Gastrocnemius medialis (tissue), 4 donors: ENCODE results near the gene ASTN2. TPM values are rescaled to one million over a fixed set of nuclear protein-coding genes. Genes with fewer than 3 reads are reported as not detected.

Experiments
- ATAC-seq, 2 donors: fragments of 150-250 bp; one replicate each; pipeline ENCODE4 v1.9.1; 2016
- DNase-seq, 2 donors: peaks; one replicate each; pipeline ENCODE4 v3.0.0-alpha.2; 2019
- H3K27ac ChIP-seq, 4 donors: fragments of 200-600 bp; sonication (generic); 1 replicate in 1 of 4; 2 replicates in 3 of 4; pipeline ENCODE4 v1.5.1; 2016 to 2018; ENCODE audit warnings: mild to moderate bottlenecking in 2 of 4, moderate library complexity in 1 of 4
- H3K27me3 ChIP-seq, 3 donors: fragments of 200-600 bp; sonication (generic) in 2 of 3; 1 replicate in 1 of 3; 2 replicates in 2 of 3; pipeline versions ENCODE4 v1.5.1 to v1.6.0; 2016 to 2019; ENCODE audit warnings: mild to moderate bottlenecking in 1 of 3, moderate library complexity in 1 of 3
- H3K36me3 ChIP-seq, 2 donors: fragments of 200-600 bp; sonication (generic) in 1 of 2; one replicate each; pipeline ENCODE4 v1.5.1; 2017 to 2018
- H3K4me1 ChIP-seq, 2 donors: fragments of 200-600 bp; sonication (generic) in 1 of 2; one replicate each; pipeline ENCODE4 v1.5.1; 2016 to 2017; ENCODE audit warnings: mild to moderate bottlenecking in 2 of 2
- H3K4me3 ChIP-seq, 4 donors: fragments of 200-600 bp; sonication (generic) in 3 of 4; 1 replicate in 1 of 4; 2 replicates in 3 of 4; pipeline ENCODE4 v1.5.1; 2016 to 2019; ENCODE audit warnings: mild to moderate bottlenecking in 2 of 4
- H3K9me3 ChIP-seq, 3 donors: fragments of 200-600 bp; sonication (generic) in 2 of 3; 1 replicate in 1 of 3; 2 replicates in 2 of 3; pipeline ENCODE4 v1.5.1; 2016 to 2019
- CTCF ChIP-seq, 5 experiments: fragments of 450-650 bp in 3 of 5; fragments of 200-600 bp in 2 of 5; sonication (generic) in 2 of 5; IDR thresholded peaks in 4 of 5; conservative IDR thresholded peaks in 1 of 5; 1 replicate in 4 of 5; 2 replicates in 1 of 5; pipeline ENCODE4 v1.5.1; 2016 to 2019; ENCODE audit warnings: antibody characterized with exemption in 5 of 5, mild to moderate bottlenecking in 3 of 5, moderate library complexity in 3 of 5
- POLR2A ChIP-seq, 2 donors: fragments of 450-650 bp; IDR thresholded peaks; one replicate each; pipeline ENCODE4 v1.6.1; 2017; ENCODE audit warnings: antibody characterized with exemption in 2 of 2, mild to moderate bottlenecking in 2 of 2, moderate library complexity in 2 of 2
- in situ Hi-C, 4 donors: fragments of 200-750 bp; cut with MboI; loops; one replicate each; pipeline versions ENCODE4 v1.15.0 to v1.8.0; 2017; ENCODE audit warnings: low sequenced_read_pairs in 4 of 4
- intact Hi-C: fragments of 100-400 bp; cut with DNase I; formaldehyde crosslinking; loops from one replicate; pipeline ENCODE4 v1.15.1; 2023; ENCODE audit warnings: low total_unique reads
- total RNA-seq, 4 donors: library from RNA; depleted of rRNA; stranded (reverse); fragments of >200 nt; gene quantifications; one replicate each; pipeline versions ENCODE4 v1.1.0 to v1.2.3, GENCODE V29; 2016

Gene ASTN2
- total RNA-seq, 4 donors from 2014 or later, result 2.5 to 4.6 (median 3.7) TPM

DNA sequence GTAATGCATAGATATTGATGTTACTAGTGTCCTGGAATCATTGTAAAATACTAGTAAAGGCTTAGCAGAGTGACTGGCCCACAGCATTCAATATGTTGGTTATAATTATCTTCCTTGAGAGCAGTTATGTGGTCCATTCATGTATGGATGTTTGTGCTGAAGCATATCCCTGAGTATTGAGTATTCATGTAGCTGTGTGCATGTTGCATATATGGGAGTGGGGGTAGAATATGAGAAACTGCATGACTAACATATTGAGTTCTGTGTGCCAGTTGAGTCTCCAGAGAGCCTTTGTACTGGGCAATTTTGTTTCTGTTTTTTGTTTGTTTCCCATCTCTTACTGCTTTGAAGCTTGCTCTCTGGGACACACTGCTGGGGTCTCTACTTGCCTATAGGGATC lies 950.4 kb downstream of the ASTN2 start:
- Histone ChIP-seq H3K4me3 (no peak overlapping the region), H3K4me1 (no peaks in the 10 kb centered on the region), H3K9me3 (no peaks in the 10 kb centered on the region), H3K27ac (no peak overlapping the region), H3K27me3 (no peaks in the 10 kb centered on the region), H3K36me3 (no peaks in the 10 kb centered on the region)
- intact Hi-C loops (no loop called here), in situ Hi-C loops (loop anchor here in 1 of 4 donors (25.0 kb wide), 1 partner anchor 98 kb away; no protein-coding TSS in a partner anchor)
- TF ChIP-seq CTCF (IDR thresholded peaks at IDR 0.05 in 4 of 5, conservative IDR thresholded peaks at IDR 0.05 in 1 of 5) (no peak), POLR2A (IDR thresholded peaks at IDR 0.05) (no peak)
- no peak for ATAC-seq
- DNase-seq, result no peak

DNA sequence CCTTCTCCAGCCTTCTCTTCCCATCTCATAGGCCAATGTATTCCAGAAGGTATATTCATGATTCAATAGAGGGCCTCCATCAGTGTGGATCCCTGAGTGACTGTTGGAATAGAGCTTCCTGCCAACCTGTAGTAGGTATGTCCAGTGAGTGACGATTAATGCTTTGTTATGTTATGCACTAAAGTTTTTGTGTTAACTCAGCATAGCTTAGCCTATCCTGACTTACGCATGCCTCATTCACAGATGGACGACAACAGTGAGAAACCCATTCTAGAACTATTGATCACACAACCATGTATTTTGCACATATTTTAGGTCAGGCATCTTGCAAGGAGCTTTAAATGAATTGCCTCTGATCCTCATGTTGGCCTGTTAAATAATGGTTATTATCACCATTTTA lies 953.2 kb downstream of the ASTN2 start:
- in situ Hi-C loops (loop anchor here in 1 of 4 donors (25.0 kb wide), 1 partner anchor 101 kb away; no protein-coding TSS in a partner anchor), intact Hi-C loops (no loop called here)
- H3K4me1 ChIP-seq, result no peaks in the 10 kb centered on the region

GRCh38 chr9:116460026-116460425 lies 954.8 kb downstream of the ASTN2 start:
- H3K27ac ChIP-seq, result no peak overlapping the region
- TF ChIP-seq POLR2A (IDR thresholded peaks at IDR 0.05) (no peak), CTCF (IDR thresholded peaks at IDR 0.05 in 4 of 5, conservative IDR thresholded peaks at IDR 0.05 in 1 of 5) (no peak)
- no peaks in the 10 kb centered on the region for H3K27me3 ChIP-seq
- H3K9me3 ChIP-seq, result peaks cover 0 to 6% (median 0%) of the 10 kb centered on the region in 3 donors
- in situ Hi-C loops, result loop anchor here in 1 of 4 donors (25.0 kb wide), 1 partner anchor 102 kb away; no protein-coding TSS in a partner anchor
- no peaks in the 10 kb centered on the region for H3K4me1 ChIP-seq
- H3K36me3 ChIP-seq, result no peaks in the 10 kb centered on the region
- intact Hi-C loops, result no loop called here
- H3K4me3 ChIP-seq, result no peak overlapping the region
- DNase-seq (no peak), ATAC-seq (no peak)

More for the DNA sequence above, 953.2 kb downstream of the ASTN2 start:
- H3K27ac ChIP-seq, result no peak overlapping the region
- no peak overlapping the region for H3K4me3 ChIP-seq
- H3K9me3 ChIP-seq, result peaks cover 0 to under 1% (median 0%) of the 10 kb centered on the region in 3 donors
- ATAC-seq, result no peak
- DNase-seq, result no peak
- H3K36me3 ChIP-seq, result no peaks in the 10 kb centered on the region
- no peak for TF ChIP-seq CTCF (IDR thresholded peaks at IDR 0.05 in 4 of 5, conservative IDR thresholded peaks at IDR 0.05 in 1 of 5)
- TF ChIP-seq POLR2A (IDR thresholded peaks at IDR 0.05), result no peak
- H3K27me3 ChIP-seq, result no peaks in the 10 kb centered on the region

DNA sequence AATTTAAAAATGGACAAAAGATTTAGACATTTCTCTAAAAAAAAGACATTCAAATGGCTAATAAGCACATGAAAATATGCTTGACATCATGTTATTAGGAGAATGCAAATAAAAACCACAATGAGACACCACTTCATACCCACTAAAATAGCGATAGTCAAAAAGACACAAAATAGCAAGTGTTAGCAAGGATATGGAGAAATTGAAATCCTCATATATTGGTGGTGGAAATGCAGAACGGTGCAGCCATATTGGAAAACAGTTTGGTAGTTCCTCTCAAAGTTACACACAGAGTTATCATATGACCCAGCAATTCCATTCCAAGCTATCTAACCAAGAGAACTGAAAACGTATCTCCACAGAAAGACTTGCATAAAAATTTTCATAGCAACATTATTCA lies 955.3 kb downstream of the ASTN2 start:
- ATAC-seq (no peak), DNase-seq (no peak)
- Histone ChIP-seq H3K36me3 (no peaks in the 10 kb centered on the region), H3K9me3 (peaks cover 0 to 6% (median 0%) of the 10 kb centered on the region in 3 donors), H3K27ac (no peak overlapping the region), H3K4me1 (no peaks in the 10 kb centered on the region), H3K27me3 (no peaks in the 10 kb centered on the region), H3K4me3 (no peak overlapping the region)
- TF ChIP-seq POLR2A (IDR thresholded peaks at IDR 0.05) (no peak), CTCF (IDR thresholded peaks at IDR 0.05 in 4 of 5, conservative IDR thresholded peaks at IDR 0.05 in 1 of 5) (no peak)
- in situ Hi-C loops, result loop anchor here in 1 of 4 donors (25.0 kb wide), 1 partner anchor 103 kb away; no protein-coding TSS in a partner anchor
- intact Hi-C loops, result no loop called here
